Left forelimb (tissue), 1 donor: ENCODE results near the gene ISCU.
A peak's percentile ranks its signal among the peaks of the same experiment; 100 is the strongest.
"Not testable (repeated sequence)": the region's sequence is repeated elsewhere in the genome, so short reads cannot be mapped to it uniquely, and the experiment has no call there.

ENCODE experiments used
- DNase-seq: peaks from one replicate; pipeline ENCODE4 v3.0.0-alpha.2; 2018; ENCODE audit warnings: low spot score

Gene ISCU

GRCh38 chr12:108589028-108589839 lies 26.8 kb downstream of the ISCU start:
- DNase-seq = peak; percentile 81

DNA sequence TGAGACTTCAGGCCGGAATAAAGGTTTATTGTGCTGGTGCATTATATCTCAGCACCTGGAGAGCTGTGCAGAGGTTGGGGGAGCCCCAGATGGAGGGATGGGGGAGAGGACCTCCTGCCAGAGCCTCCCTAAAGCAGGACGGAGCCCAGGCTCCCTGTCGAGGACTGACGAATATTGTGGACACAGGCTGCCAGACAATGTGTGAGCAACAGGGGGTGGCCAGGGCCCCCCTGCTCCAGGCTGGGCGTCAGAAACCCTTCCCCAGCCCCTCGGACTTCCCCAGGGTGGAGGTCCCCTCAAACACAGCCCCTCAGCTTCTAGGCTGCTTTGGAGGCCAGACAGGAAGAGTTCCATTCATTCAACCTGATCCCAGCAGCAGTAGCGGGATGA lies 27.4 kb downstream of the ISCU start:
- no peak for DNase-seq

DNA sequence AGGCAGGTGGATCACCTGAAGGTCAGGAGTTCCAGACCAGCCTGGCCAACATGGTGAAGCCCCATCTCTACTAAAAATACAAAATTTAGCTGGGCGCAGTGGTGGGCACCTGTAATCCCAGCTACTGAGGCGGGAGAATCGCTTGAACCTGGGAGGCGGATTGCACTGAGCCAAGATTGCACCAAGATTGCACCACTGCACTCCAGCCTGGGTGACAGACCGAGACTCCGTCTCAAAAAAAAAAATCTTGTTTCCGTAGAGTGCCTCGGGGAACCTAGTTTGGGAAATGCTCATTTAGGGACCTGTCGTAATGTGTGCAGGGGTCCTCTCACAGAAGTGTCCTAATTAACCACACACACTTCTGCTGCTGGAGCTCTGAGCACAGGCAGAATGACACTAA lies 28.1 kb downstream of the ISCU start:
- DNase-seq = not testable (repeated sequence)

- no peak for DNase-seq
These were observed 29.0 kb downstream of the ISCU start for GRCh38 chr12:108591267-108591980.

GRCh38 chr12:108592033-108592909 lies 29.9 kb downstream of the ISCU start:
- no peak for DNase-seq

DNA sequence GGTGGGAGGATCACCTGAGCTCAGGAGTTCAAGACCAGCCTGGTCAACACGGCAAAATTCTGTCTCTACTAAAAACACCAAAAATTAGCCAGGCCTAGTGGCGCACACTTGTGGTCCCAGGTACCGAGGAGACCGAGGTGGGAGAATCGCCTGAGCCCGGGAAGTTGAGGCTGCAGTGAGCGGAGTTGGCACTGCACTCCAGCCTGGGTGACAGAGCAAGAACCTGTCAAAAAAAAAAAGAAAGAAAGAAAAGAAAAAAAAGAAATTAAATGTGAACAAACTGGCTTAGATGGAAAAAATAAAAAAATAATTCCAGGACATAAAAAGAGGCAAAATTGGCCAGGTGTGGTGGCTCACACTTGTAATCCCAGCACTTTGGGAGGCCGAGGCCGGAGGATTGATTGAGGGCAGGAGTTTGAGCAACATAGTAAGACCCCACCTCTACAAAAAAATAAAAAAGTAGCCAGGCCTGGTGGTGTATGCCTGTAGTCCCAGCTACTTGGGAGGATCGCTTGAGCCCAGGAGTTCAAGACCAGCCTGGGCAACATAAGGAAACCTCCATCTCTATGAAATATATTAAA lies 32.0 kb downstream of the ISCU start:
- no peak for DNase-seq

DNA sequence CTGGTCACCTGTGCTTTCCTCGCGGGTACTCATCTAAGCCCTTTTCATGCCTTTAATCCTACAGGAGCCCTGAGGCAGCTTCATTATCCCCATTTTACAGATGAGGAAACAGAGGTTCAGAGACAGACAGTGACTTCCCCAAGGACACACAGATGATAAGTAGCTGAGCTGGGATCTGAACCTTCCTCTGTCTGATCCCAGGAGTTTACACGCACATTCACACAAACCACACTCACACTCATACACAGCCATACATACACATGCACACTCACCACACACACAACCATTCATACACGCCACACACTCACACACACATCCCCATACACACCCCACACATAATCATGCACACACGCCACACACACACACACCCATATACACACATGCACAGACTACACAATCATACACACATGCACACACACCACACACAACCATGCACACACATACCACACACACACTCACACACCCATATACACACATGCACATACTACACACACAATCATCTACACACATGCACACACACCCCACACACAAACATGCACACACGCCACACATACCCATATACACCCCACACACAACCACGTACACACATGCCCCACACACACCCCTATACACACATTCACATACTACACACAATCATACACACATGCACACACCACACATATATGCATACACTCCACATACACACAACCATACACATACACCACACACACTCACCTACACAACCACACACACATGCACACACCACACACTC lies 32.7 kb downstream of the ISCU start:
- DNase-seq = no peak

- no peak for DNase-seq
These were observed 33.6 kb downstream of the ISCU start for GRCh38 chr12:108595711-108596647.

GRCh38 chr12:108596854-108597558 lies 34.6 kb downstream of the ISCU start:
- DNase-seq = no peak

- DNase-seq = peak; percentile 84
These were observed 35.4 kb downstream of the ISCU start, which contains the start of gene TMEM119 for GRCh38 chr12:108597559-108598471. Gene TMEM119, minus strand, starts transcription at chr12:108598084. Its CDS starts 5,701 bp downstream, at chr12:108592383.

- no peak for DNase-seq
These were observed 36.3 kb downstream of the ISCU start for GRCh38 chr12:108598553-108599250.

DNA sequence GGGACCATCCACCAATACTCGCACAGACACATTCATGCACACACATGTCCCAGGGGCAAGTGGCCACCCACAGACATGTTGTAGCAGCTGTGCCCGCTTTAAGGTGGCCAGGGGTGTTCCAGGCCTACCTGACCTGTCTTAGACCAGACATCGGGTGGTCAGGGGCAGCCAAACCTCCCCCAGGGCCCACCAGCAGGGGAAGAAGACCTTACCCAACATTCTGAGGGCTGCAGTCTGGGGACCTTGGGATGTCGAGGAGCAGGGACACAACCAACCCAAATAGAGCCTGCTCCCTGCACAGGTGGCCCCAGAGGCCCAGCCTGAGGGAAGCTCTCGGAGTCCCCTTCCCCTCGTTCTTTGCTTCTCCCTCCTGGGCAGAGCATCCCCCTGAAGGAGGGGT lies 37.1 kb downstream of the ISCU start:
- DNase-seq = no peak

GRCh38 chr12:108599948-108600701 lies 37.7 kb downstream of the ISCU start:
- no peak for DNase-seq

DNA sequence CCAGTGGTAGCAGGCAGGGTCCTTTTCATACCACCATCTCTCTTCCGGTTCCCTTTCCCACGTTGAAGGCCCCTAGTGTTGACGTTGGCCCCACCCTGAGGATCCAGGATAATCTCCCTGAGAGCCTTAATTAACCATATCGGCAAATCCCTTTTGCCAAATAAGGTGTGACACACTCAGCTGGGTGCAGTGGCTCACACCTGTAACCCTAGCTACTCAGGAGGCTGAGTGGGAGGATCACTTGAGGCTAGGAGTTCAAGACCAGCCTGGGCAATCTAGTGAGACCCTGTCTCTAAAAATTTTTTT lies 38.3 kb downstream of the ISCU start:
- no peak for DNase-seq

GRCh38 chr12:108602209-108602705 lies 39.9 kb downstream of the ISCU start:
- no peak for DNase-seq

- DNase-seq = no peak
These were observed 40.7 kb downstream of the ISCU start for GRCh38 chr12:108602976-108603704.
